Uterus (tissue), 4 donors: ENCODE measurements around the gene LDLR. TPM values are rescaled to one million over a fixed set of nuclear protein-coding genes. Genes with fewer than 3 reads are reported as not detected.

ENCODE experiments used
- DNase-seq, 2 donors: peaks; one replicate each; pipeline ENCODE4 v3.0.0-alpha.2; 2019 to 2020
- H3K27ac ChIP-seq, 2 donors: fragments of 200-600 bp; sonication (generic); 1 replicate in 1 of 2; 2 replicates in 1 of 2; pipeline ENCODE4 v1.5.1; 2016 to 2018
- H3K27me3 ChIP-seq, 2 donors: fragments of 200-600 bp; sonication (generic); one replicate each; pipeline ENCODE4 v1.5.1; 2018 to 2019; ENCODE audit warnings: control low read depth in 1 of 2
- H3K36me3 ChIP-seq, 2 donors: fragments of 200-600 bp; sonication (generic); one replicate each; pipeline ENCODE4 v1.5.1; 2019; ENCODE audit warnings: control low read depth in 1 of 2
- H3K4me1 ChIP-seq, 2 donors: fragments of 200-600 bp; sonication (generic); one replicate each; pipeline ENCODE4 v1.5.1; 2018 to 2019; ENCODE audit warnings: control low read depth in 1 of 2
- H3K4me3 ChIP-seq, 2 donors: fragments of 200-600 bp; sonication (generic); 1 replicate in 1 of 2; 2 replicates in 1 of 2; pipeline ENCODE4 v1.5.1; 2018 to 2019; ENCODE audit warnings: mild to moderate bottlenecking in 1 of 2
- H3K9me3 ChIP-seq, 2 donors: fragments of 200-600 bp; sonication (generic); one replicate each; pipeline ENCODE4 v1.5.1; 2019; ENCODE audit warnings: control low read depth in 1 of 2
- POLR2A ChIP-seq, 2 donors: fragments of 450-650 bp; IDR thresholded peaks; one replicate each; pipeline ENCODE4 v1.6.1; 2016; ENCODE audit warnings: antibody characterized with exemption in 2 of 2, mild to moderate bottlenecking in 1 of 2, moderate library complexity in 1 of 2
- intact Hi-C: fragments of 100-400 bp; cut with DNase I; formaldehyde crosslinking; loops from one replicate; pipeline ENCODE4 v1.15.1; 2023; ENCODE audit warnings: low total_unique reads
- total RNA-seq, 4 donors: library from RNA; depleted of rRNA in 3 of 4; stranded (reverse); fragments of >200 nt in 3 of 4; gene quantifications; one replicate each; pipeline versions ENCODE4 v1.1.0 to v1.2.4, GENCODE V29; 2014 to 2023
- TF ChIP-seq, protein P1 (sequence below), 4 experiments: fragments of 200-600 bp in 2 of 4; fragments of 450-650 bp in 2 of 4; sonication (generic) in 2 of 4; IDR thresholded peaks; one replicate each; pipeline ENCODE4 v1.5.1; 2016 to 2019; ENCODE audit warnings: antibody characterized with exemption in 4 of 4, mild to moderate bottlenecking in 2 of 4, moderate library complexity in 1 of 4
- donor health status: DM: yes; HTN: yes; CAD: no.

LDLR gene
- total RNA-seq, 4 donors from 2014 or later = 7.9 to 55.3 (median 48.8) TPM

DNA sequence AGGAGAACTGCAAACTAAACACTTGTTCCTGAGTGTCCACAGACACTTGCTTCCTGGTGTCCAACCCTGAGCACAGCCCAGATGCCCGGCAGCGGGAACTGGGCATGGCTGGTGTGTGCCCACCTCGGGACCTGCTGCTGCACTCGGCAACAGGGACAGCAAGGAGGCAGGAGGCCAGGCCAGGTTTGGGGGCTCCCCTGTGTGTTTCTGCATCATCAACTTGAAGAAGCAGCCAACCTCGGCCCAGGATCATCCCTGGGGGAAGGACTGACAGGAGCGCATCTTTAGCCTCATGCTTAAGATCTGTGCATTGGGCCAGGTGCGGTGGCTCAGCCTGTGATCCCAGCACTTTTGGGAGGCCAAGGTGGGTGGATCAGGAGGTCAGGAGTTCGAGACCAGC lies 35.1 kb upstream of the LDLR start:
- Histone ChIP-seq H3K36me3 (no peaks in the 10 kb centered on the region), H3K27ac (no peak overlapping the region), H3K4me3 (no peak overlapping the region), H3K4me1 (no peaks in the 10 kb centered on the region), H3K27me3 (no peaks in the 10 kb centered on the region), H3K9me3 (no peaks in the 10 kb centered on the region)
- intact Hi-C loops = loop anchor here (5.0 kb wide), 1 partner anchor 58 kb away; no protein-coding TSS in a partner anchor
- TF ChIP-seq POLR2A (IDR thresholded peaks at IDR 0.05) = no peak
- TF ChIP-seq, protein P1, sequence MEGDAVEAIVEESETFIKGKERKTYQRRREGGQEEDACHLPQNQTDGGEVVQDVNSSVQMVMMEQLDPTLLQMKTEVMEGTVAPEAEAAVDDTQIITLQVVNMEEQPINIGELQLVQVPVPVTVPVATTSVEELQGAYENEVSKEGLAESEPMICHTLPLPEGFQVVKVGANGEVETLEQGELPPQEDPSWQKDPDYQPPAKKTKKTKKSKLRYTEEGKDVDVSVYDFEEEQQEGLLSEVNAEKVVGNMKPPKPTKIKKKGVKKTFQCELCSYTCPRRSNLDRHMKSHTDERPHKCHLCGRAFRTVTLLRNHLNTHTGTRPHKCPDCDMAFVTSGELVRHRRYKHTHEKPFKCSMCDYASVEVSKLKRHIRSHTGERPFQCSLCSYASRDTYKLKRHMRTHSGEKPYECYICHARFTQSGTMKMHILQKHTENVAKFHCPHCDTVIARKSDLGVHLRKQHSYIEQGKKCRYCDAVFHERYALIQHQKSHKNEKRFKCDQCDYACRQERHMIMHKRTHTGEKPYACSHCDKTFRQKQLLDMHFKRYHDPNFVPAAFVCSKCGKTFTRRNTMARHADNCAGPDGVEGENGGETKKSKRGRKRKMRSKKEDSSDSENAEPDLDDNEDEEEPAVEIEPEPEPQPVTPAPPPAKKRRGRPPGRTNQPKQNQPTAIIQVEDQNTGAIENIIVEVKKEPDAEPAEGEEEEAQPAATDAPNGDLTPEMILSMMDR (IDR thresholded peaks at IDR 0.05) = no peak
- DNase-seq = no peak

DNA sequence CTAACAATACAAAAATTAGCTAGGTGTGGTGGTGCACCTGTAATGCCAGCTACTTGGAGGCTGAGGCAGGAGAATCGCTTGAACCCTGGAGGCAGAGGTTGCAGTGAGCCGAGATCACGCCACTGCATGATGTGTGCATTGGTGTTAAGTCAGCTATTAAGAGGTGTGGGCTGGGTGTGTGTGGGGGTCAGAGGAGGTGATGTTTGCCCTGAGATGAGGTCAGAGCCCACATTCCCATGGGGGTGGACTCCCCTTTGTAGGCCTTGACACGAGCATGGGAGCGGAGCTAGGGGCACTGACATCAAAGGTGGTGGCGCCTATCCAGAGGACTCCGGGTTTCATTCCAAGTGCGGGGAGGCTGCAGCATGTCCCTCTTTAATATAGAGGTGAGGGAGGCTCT lies 34.6 kb upstream of the LDLR start:
- H3K4me1 ChIP-seq = no peaks in the 10 kb centered on the region
- no peak overlapping the region for H3K27ac ChIP-seq
- no peak for TF ChIP-seq POLR2A (IDR thresholded peaks at IDR 0.05)
- TF ChIP-seq, protein P1 (IDR thresholded peaks at IDR 0.05) = no peak
- H3K9me3 ChIP-seq = no peaks in the 10 kb centered on the region
- no peak for DNase-seq
- H3K36me3 ChIP-seq = no peaks in the 10 kb centered on the region
- intact Hi-C loops = loop anchor here (5.0 kb wide), 1 partner anchor 58 kb away; no protein-coding TSS in a partner anchor
- H3K27me3 ChIP-seq = no peaks in the 10 kb centered on the region
- no peak overlapping the region for H3K4me3 ChIP-seq

DNA sequence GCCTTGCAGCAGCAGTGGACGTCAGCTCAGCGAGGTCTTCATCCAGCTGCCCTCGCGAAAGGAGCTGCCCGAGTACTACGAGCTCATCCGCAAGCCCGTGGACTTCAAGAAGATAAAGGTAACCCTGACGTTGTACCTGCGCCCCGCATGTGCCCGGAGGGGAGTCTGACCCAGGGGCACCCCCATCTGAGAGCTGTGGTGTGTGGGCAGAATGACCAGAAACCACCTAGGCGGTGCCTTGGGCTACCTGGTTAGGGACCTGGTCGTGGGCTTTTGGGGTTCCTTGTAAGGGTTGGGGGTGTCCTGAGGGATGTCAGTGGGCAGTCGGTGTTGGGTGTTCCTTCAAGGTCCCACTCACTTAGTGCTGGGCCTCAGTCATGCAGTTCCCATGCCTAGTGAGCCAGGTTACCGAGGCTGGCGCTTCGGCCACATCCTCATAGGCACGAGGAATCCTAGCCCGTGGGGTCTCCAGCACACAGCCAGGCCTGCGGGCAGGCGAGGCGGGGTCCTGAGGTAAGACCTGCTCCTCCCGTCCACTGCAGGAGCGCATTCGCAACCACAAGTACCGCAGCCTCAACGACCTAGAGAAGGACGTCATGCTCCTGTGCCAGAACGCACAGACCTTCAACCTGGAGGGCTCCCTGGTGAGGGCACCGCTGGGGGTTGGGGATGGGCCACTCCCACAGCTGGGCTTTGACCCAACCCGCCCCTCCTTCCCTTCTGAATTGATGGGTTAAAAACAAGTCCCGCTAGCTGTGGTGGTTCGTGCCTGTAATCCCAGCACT lies 30.8 kb upstream of the LDLR start:
- no peaks in the 10 kb centered on the region for H3K27me3 ChIP-seq
- no peak overlapping the region for H3K4me3 ChIP-seq
- H3K36me3 ChIP-seq = no peaks in the 10 kb centered on the region
- H3K4me1 ChIP-seq = no peaks in the 10 kb centered on the region
- intact Hi-C loops = no loop called here
- no peak overlapping the region for H3K27ac ChIP-seq
- TF ChIP-seq, protein P1 (IDR thresholded peaks at IDR 0.05) = no peak
- TF ChIP-seq POLR2A (IDR thresholded peaks at IDR 0.05) = no peak
- DNase-seq = no peak
- no peaks in the 10 kb centered on the region for H3K9me3 ChIP-seq

DNA sequence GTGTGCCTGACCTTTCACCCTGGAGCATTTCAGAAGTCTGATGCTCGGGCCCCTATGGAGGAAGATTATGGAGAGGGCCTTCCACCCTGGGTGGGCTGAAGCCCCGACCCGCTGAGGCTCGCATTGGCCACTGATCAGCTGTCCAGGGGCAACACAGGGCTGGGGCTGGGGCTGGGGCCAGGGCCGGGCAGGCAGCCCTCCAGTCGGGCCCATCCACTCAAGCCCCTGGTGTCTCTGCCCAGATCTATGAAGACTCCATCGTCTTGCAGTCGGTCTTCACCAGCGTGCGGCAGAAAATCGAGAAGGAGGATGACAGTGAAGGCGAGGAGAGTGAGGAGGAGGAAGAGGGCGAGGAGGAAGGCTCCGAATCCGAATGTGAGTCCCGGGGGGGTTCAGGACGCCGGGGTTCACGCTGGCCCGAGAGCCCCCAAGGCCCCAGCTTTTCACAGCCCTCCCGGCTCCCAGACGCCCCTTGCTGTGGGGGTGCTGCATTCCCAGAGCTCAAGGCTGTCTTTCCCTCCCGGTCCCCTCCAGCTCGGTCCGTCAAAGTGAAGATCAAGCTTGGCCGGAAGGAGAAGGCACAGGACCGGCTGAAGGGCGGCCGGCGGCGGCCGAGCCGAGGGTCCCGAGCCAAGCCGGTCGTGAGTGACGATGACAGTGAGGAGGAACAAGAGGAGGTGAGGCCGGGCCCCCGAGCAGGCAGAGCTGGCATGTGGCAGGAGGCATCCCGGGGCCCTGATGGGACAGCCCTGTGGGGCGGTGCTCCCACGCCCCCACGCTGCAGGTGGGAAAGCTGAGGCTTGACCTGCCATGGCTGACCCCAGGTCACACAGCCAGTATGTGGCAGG lies 29.5 kb upstream of the LDLR start:
- H3K27me3 ChIP-seq = no peaks in the 10 kb centered on the region
- no peak overlapping the region for H3K4me3 ChIP-seq
- intact Hi-C loops = no loop called here
- TF ChIP-seq POLR2A (IDR thresholded peaks at IDR 0.05) = no peak
- TF ChIP-seq, protein P1 (IDR thresholded peaks at IDR 0.05) = no peak
- H3K27ac ChIP-seq = no peak overlapping the region
- DNase-seq = no peak
- no peaks in the 10 kb centered on the region for H3K4me1 ChIP-seq
- H3K9me3 ChIP-seq = no peaks in the 10 kb centered on the region
- no peaks in the 10 kb centered on the region for H3K36me3 ChIP-seq

DNA sequence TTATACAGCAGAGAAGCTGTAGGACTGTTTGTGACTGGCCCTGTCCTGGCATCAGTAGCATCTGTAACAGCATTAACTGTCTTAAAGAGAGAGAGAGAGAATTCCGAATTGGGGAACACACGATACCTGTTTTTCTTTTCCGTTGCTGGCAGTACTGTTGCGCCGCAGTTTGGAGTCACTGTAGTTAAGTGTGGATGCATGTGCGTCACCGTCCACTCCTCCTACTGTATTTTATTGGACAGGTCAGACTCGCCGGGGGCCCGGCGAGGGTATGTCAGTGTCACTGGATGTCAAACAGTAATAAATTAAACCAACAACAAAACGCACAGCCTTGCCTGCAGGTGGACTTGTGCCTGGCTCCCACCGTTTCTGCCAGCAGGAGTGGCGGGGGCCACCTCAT lies 27.3 kb upstream of the LDLR start:
- Histone ChIP-seq H3K27ac (no peak overlapping the region), H3K4me3 (no peak overlapping the region), H3K27me3 (no peaks in the 10 kb centered on the region), H3K36me3 (no peaks in the 10 kb centered on the region), H3K4me1 (no peaks in the 10 kb centered on the region), H3K9me3 (no peaks in the 10 kb centered on the region)
- intact Hi-C loops = no loop called here
- no peak for DNase-seq
- TF ChIP-seq, protein P1 (IDR thresholded peaks at IDR 0.05) = no peak
- no peak for TF ChIP-seq POLR2A (IDR thresholded peaks at IDR 0.05)
